Measurements from ENCODE around the gene SYTL5. TPM values are rescaled to one million over a fixed set of nuclear protein-coding genes. Genes with fewer than 3 reads are reported as not detected.

The SYTL5 gene
- total and polyA plus RNA-seq, 8 donors, result 0.50 to 7.7 (median 4.2) TPM

DNA sequence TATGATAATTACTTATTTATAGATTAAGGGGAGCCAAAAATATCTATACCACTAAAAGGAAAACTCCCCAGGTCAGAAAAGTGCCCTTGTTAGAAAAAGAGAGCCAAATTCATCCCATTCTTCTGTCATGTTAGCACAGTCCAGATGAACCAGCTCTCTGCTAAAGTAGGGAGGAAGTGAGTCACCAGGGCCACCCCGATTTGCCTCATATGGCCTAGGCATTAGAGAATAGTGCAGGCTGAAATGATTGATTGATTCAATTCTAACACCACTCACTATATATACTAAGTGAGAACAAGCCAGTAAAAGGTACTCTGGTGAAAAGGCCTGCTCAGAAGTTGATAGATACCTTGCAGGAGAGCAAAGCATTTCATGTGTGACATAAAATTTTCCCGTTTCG, 119.8 kb downstream of the SYTL5 start:
- Histone ChIP-seq H3K27me3 (no peaks in the 10 kb centered on the region), H3K36me3 (no peaks in the 10 kb centered on the region), H3K9me3 (no peaks in the 10 kb centered on the region), H3K4me1 (no peaks in the 10 kb centered on the region), H3K4me3 (no peak overlapping the region), H3K27ac (no peak overlapping the region)
- ATAC-seq, result no peak
- DNase-seq, result no peak
- intact Hi-C loops (cut with DNase I), result no loop called here
- TF ChIP-seq, protein P1, sequence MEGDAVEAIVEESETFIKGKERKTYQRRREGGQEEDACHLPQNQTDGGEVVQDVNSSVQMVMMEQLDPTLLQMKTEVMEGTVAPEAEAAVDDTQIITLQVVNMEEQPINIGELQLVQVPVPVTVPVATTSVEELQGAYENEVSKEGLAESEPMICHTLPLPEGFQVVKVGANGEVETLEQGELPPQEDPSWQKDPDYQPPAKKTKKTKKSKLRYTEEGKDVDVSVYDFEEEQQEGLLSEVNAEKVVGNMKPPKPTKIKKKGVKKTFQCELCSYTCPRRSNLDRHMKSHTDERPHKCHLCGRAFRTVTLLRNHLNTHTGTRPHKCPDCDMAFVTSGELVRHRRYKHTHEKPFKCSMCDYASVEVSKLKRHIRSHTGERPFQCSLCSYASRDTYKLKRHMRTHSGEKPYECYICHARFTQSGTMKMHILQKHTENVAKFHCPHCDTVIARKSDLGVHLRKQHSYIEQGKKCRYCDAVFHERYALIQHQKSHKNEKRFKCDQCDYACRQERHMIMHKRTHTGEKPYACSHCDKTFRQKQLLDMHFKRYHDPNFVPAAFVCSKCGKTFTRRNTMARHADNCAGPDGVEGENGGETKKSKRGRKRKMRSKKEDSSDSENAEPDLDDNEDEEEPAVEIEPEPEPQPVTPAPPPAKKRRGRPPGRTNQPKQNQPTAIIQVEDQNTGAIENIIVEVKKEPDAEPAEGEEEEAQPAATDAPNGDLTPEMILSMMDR (IDR thresholded peaks at IDR 0.05), result no peak

DNA sequence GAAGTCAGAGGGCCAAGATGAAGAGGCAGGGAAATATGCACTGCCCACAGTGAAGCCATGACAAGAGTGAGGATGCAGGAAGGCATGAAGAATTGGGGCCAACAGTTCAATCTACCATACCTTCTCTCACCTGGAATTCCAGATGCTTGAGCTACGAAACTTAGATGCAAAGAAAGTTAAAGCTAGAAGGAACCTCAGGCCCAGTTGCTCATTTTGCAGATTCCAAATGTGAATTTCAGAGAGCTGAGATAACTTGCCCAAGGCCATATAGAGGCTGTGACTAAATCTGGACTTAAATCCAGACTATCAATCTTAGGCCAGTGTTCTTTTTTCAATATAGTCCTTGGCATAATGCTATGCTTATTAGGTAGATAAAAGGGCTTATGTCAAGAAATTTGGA, 121.6 kb downstream of the SYTL5 start:
- Histone ChIP-seq H3K27ac (no peak overlapping the region), H3K4me1 (no peaks in the 10 kb centered on the region), H3K27me3 (no peaks in the 10 kb centered on the region), H3K9me3 (no peaks in the 10 kb centered on the region), H3K36me3 (no peaks in the 10 kb centered on the region), H3K4me3 (no peak overlapping the region)
- no peak for DNase-seq
- intact Hi-C loops (cut with DNase I), result no loop called here
- ATAC-seq, result no peak
- TF ChIP-seq, protein P1 (IDR thresholded peaks at IDR 0.05), result no peak

DNA sequence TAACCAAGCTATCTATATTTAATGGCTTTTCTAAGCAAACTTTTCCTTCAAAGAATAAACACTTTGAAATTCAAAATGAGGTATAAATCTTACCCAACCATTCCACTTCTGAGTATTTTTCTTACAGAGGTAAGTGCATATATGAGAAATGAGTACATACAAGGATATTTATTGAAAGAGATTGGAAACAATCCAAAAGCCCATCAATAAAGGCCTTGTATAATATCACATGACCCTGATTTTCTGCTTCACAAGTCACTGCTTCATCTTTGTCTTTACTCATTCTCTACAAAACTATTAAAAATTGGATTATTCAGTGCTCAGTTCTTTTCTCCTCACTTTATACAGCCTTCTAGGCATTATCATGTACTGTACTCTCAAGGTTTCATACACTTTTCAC, 123.0 kb downstream of the SYTL5 start:
- no peaks in the 10 kb centered on the region for H3K9me3 ChIP-seq
- no peak overlapping the region for H3K27ac ChIP-seq
- DNase-seq (no peak), ATAC-seq (no peak)
- no peaks in the 10 kb centered on the region for H3K36me3 ChIP-seq
- no peaks in the 10 kb centered on the region for H3K4me1 ChIP-seq
- intact Hi-C loops (cut with DNase I), result no loop called here
- H3K27me3 ChIP-seq, result no peaks in the 10 kb centered on the region
- H3K4me3 ChIP-seq, result no peak overlapping the region
- TF ChIP-seq, protein P1 (IDR thresholded peaks at IDR 0.05), result no peak

DNA sequence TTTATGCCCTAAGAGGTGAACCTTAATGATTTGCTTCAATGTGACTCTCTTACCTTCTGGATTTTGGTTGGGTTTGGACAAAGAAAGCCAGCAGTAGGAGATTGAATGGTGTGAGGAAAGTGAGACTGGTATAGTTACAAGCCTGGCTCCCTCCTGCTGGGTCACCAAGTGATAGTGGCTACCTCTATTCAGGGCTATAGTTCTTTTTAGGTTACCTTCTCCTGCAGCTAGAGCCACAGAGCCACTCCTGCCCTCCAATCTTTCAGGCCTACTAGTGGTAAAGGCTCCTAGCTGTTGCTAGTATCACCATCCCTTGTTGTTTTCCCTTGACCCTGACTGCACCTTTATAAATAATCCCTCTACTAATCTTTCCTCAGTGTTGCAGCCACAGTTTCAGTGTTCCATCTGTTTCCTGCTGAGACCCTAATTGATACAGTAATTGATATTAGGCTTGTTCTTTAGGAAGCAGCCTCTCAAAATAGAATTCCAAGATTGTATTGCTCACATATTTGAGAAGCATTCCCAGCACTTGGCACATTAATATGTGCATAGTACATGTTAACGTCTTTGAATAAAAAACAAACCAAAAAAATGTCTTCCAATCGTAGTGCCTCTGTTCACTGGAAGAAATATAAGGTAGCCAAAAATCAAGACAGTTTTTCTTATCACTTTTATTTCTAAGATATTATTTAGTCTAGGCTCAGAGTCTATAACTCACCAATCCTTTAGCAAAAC, 132.0 kb downstream of the SYTL5 start:
- Histone ChIP-seq H3K27me3 (peaks cover 0 to 6% of the 10 kb centered on the region in 2 donors), H3K4me3 (no peak overlapping the region), H3K36me3 (no peaks in the 10 kb centered on the region), H3K4me1 (no peaks in the 10 kb centered on the region), H3K9me3 (no peaks in the 10 kb centered on the region), H3K27ac (no peak overlapping the region)
- TF ChIP-seq, protein P1 (IDR thresholded peaks at IDR 0.05), result no peak
- no peak for DNase-seq
- intact Hi-C loops (cut with DNase I), result no loop called here
- no peak for ATAC-seq

DNA sequence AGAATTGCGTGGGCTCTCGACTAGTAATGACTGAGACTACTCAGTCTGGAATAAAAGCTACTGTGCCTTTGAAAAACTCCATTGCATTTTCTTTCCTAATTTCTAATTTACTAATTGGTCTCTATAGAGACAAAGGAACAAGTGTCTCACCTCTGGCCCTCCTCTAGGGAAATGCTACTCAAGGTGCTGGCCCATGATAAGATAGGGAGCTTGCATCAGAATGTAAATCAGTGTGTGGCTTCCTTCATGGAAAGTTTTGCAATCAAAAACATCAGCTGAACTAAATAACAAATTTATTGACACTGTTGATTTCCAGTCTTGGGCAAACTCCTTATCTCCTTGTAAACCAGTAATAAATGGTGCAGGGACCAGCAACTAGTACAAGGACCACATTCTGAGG, 132.5 kb downstream of the SYTL5 start:
- Histone ChIP-seq H3K4me1 (no peaks in the 10 kb centered on the region), H3K36me3 (no peaks in the 10 kb centered on the region), H3K4me3 (no peak overlapping the region), H3K9me3 (no peaks in the 10 kb centered on the region), H3K27ac (no peak overlapping the region), H3K27me3 (peaks cover 0 to 6% of the 10 kb centered on the region in 2 donors)
- ATAC-seq, result no peak
- TF ChIP-seq, protein P1 (IDR thresholded peaks at IDR 0.05), result no peak
- DNase-seq, result no peak
- intact Hi-C loops (cut with DNase I), result no loop called here
